GM18520 (cell line): Measurements from ENCODE around the gene SNRK.

Source experiments
- ATAC-seq: cut with Tn5 transposase; IDR thresholded peaks from one replicate; pipeline ENCODE4 v1.9.1; 2021; ENCODE audit not compliant: unreplicated experiment

Gene SNRK

GRCh38 chr3:43286115-43286840 is at the start of gene SNRK:
Gene SNRK, plus strand, starts transcription at chr3:43286540. Its CDS starts 16,664 bp downstream, at chr3:43303204.
- ATAC-seq: peak; percentile 70

- no peak for ATAC-seq
These were observed 47.5 kb upstream of the SNRK start for GRCh38 chr3:43238801-43239200.

- no peak for ATAC-seq
These were observed 46.6 kb upstream of the SNRK start for GRCh38 chr3:43239755-43240154.

- ATAC-seq: no peak
These were observed 42.5 kb upstream of the SNRK start for GRCh38 chr3:43243590-43244587.

GRCh38 chr3:43244694-43245093 is 41.6 kb upstream of the SNRK start:
- ATAC-seq: no peak

GRCh38 chr3:43246976-43247375 is 39.4 kb upstream of the SNRK start:
- ATAC-seq: no peak

- ATAC-seq: no peak
These were observed 38.7 kb upstream of the SNRK start for GRCh38 chr3:43247561-43248184.

GRCh38 chr3:43248185-43248583 is 38.2 kb upstream of the SNRK start:
- ATAC-seq: no peak

GRCh38 chr3:43248973-43249372 is 37.4 kb upstream of the SNRK start:
- ATAC-seq: no peak

- no peak for ATAC-seq
These were observed 36.9 kb upstream of the SNRK start for GRCh38 chr3:43249405-43249804.

GRCh38 chr3:43253294-43253693 is 33.0 kb upstream of the SNRK start:
- ATAC-seq: no peak

- ATAC-seq: no peak
These were observed 32.2 kb upstream of the SNRK start for GRCh38 chr3:43254125-43254524.

- ATAC-seq: no peak
These were observed 30.7 kb upstream of the SNRK start for GRCh38 chr3:43255662-43256061.

- no peak for ATAC-seq
These were observed 29.5 kb upstream of the SNRK start for GRCh38 chr3:43256714-43257461.

GRCh38 chr3:43257850-43258249 is 28.5 kb upstream of the SNRK start:
- no peak for ATAC-seq

- no peak for ATAC-seq
These were observed 26.7 kb upstream of the SNRK start for GRCh38 chr3:43259626-43260025.

GRCh38 chr3:43260412-43260811 is 25.9 kb upstream of the SNRK start:
- no peak for ATAC-seq

GRCh38 chr3:43262194-43262593 is 24.1 kb upstream of the SNRK start:
- no peak for ATAC-seq

- ATAC-seq: no peak
These were observed 19.9 kb upstream of the SNRK start for GRCh38 chr3:43266451-43266850.

- ATAC-seq: no peak
These were observed 19.3 kb upstream of the SNRK start for GRCh38 chr3:43266995-43267394.

- ATAC-seq: no peak
These were observed 17.7 kb upstream of the SNRK start for GRCh38 chr3:43268636-43269035.
